GM12878 (cell line): Measurements from ENCODE around the gene RAP2B. TPM values are rescaled to one million over a fixed set of nuclear protein-coding genes. Genes with fewer than 3 reads are reported as not detected.

ENCODE experiments used
- ATAC-seq: fragments of 200-7000 bp; cut with Tn5 transposase; 3 replicates; pipeline ENCODE4 v1.9.1; 2020; ENCODE audit warnings: mild to moderate bottlenecking, moderate library complexity
- BruUV-seq: library from RNA; stranded (reverse); fragments of 400-500 nt; replicated peaks from 2 replicates; lab custom pipeline; 2021; lab: Mats Ljungman, UMichigan
- CTCF ChIA-PET: fragments of 300-600 bp; sonication (Branson Sonifier 250); formaldehyde crosslinking; extraction: SDS; loops from one replicate; lab custom pipeline; 2021; ENCODE audit warnings: inconsistent platforms; lab: Yijun Ruan, JAX
- POLR2A ChIA-PET: fragments of 350-600 bp; formaldehyde crosslinking; extraction: SDS; loops from one replicate; lab custom pipeline; 2021; ENCODE audit warnings: inconsistent platforms; lab: Charles Lee
- RAD21 ChIA-PET: fragments of 300-600 bp; sonication (Branson Sonifier 250); formaldehyde crosslinking; loops from one replicate; lab custom pipeline; 2023; ENCODE audit warnings: antibody characterized with exemption; ENCODE audit not compliant: unreplicated experiment; lab: Charles Lee
- SMC1A ChIA-PET: fragments of 300-600 bp; sonication (Branson Sonifier 250); formaldehyde crosslinking; loops from one replicate; lab custom pipeline; 2023; ENCODE audit not compliant: unreplicated experiment, uncharacterized antibody; lab: Charles Lee
- DNase-seq: peaks from one replicate; pipeline ENCODE4 v3.0.0-alpha.2; 2011; ENCODE audit warnings: low read depth, low spot score
- FAIRE-seq: peaks from 3 replicates; lab custom pipeline; 2011; peaks lifted over from hg19 to GRCh38; lab: Jason Lieb, UNC
- H2AFZ ChIP-seq: 2 replicates; pipeline ENCODE4 v1.6.0; 2011; ENCODE audit warnings: low read depth, low read length, control low read depth; ENCODE audit not compliant: control insufficient read depth
- H3K27ac ChIP-seq: 2 replicates; pipeline ENCODE4 v1.5.1; 2011; ENCODE audit warnings: control low read depth; ENCODE audit not compliant: control insufficient read depth, insufficient read depth
- H3K27me3 ChIP-seq, 2 experiments: replicated peaks in 1 of 2; 2 replicates each; pipeline versions ENCODE4 v1.6.0 to v1.6.1; 2011; ENCODE audit warnings: low read length in 1 of 2; ENCODE audit not compliant: control insufficient read depth in 2 of 2, insufficient read depth in 2 of 2
- H3K36me3 ChIP-seq, 2 experiments: 2 replicates each; pipeline ENCODE4 v1.5.1; 2011; ENCODE audit warnings: low read length in 1 of 2; ENCODE audit not compliant: control insufficient read depth in 2 of 2, insufficient read depth in 2 of 2
- H3K4me1 ChIP-seq: 2 replicates; pipeline ENCODE4 v1.6.1; 2011; ENCODE audit warnings: mild to moderate bottlenecking, low read length, moderate library complexity, mixed read lengths; ENCODE audit not compliant: control insufficient read depth, insufficient read depth
- H3K4me2 ChIP-seq: 2 replicates; pipeline ENCODE4 v1.6.0; 2011; ENCODE audit warnings: control low read depth; ENCODE audit not compliant: control insufficient read depth, insufficient read depth
- H3K4me3 ChIP-seq: fragments of 200-600 bp; sonication (generic); 2 replicates; pipeline ENCODE4 v1.5.1; 2016
- H3K79me2 ChIP-seq: 2 replicates; pipeline ENCODE4 v1.6.0; 2011; ENCODE audit warnings: low read length; ENCODE audit not compliant: control insufficient read depth, insufficient read depth
- H3K9ac ChIP-seq: 2 replicates; pipeline ENCODE4 v1.8.0; 2011; ENCODE audit warnings: low read length, control low read depth, mixed read lengths; ENCODE audit not compliant: control insufficient read depth, insufficient read depth
- H3K9me3 ChIP-seq: replicated peaks from 3 replicates; pipeline ENCODE4 v1.5.1; 2011; ENCODE audit warnings: mild to moderate bottlenecking, low read length; ENCODE audit not compliant: control insufficient read depth, insufficient read depth
- H4K20me1 ChIP-seq: 2 replicates; pipeline ENCODE4 v1.6.0; 2011; ENCODE audit not compliant: control insufficient read depth, insufficient read depth
- CTCF ChIP-seq, 3 experiments: IDR thresholded peaks in 2 of 3; conservative IDR thresholded peaks in 1 of 3; 2 replicates each; pipeline ENCODE4 v1.5.1; 2011; ENCODE audit warnings: low read depth in 3 of 3, low read length in 3 of 3, mild to moderate bottlenecking in 3 of 3, control low read depth in 2 of 3, moderate library complexity in 2 of 3, inconsistent platforms in 1 of 3, mixed read lengths in 1 of 3; ENCODE audit not compliant: control insufficient read depth in 2 of 3, insufficient read depth in 1 of 3; ENCODE audit errors: extremely low read depth in 1 of 3
- EP300 ChIP-seq, 2 experiments: fragments of 150-350 bp in 1 of 2; IDR thresholded peaks; 2 replicates each; pipeline ENCODE4 v1.6.1; 2011 to 2012; ENCODE audit warnings: low read depth in 2 of 2, low read length in 2 of 2, borderline replicate concordance in 1 of 2, improper control_type of control experiment in 1 of 2, inconsistent platforms in 1 of 2; ENCODE audit not compliant: control insufficient read depth in 1 of 2
- RAD21 ChIP-seq: IDR thresholded peaks from 2 replicates; pipeline ENCODE4 v1.6.1; 2011; ENCODE audit warnings: mild to moderate bottlenecking, low read depth, low read length, moderate library complexity; ENCODE audit not compliant: insufficient read depth
- ZNF592 ChIP-seq: fragments of 450-650 bp; IDR thresholded peaks from 2 replicates; pipeline ENCODE4 v1.6.1; 2017; ENCODE audit warnings: mild to moderate bottlenecking, moderate library complexity
- in situ Hi-C: fragments of 300-500 bp; cut with MboI; formaldehyde crosslinking; loops from 9 replicates; pipeline ENCODE4 v1.14.3; 2018; ENCODE audit warnings: mixed read lengths
- intact Hi-C: fragments of 100-400 bp; cut with micrococcal nuclease; formaldehyde crosslinking; loops from one replicate; pipeline ENCODE4 v1.14.2; 2022; ENCODE audit not compliant: unreplicated experiment
- polyA plus RNA-seq, 11 experiments: library from polyadenylated mRNA; depleted of rRNA in 4 of 11; unstranded in 6 of 11; stranded (reverse) in 5 of 11; fragments of >200 nt; fragmentation: Nextera tagmentation in 4 of 11; fragmentation: Illumina TruSeq in 1 of 11; extraction: Ambion mirVana in 4 of 11; extraction: Trizol in 1 of 11; gene quantifications; 1 replicate in 1 of 11; 2 replicates in 10 of 11; pipeline versions ENCODE4 v1.2.1 to v1.2.3, GENCODE V29; 2011 to 2016; ENCODE audit warnings: inconsistent platforms in 2 of 11, missing spikeins in 2 of 11, low read depth in 1 of 11
- total RNA-seq, 4 experiments: library from RNA; depleted of rRNA in 3 of 4; stranded (reverse); fragments of >200 nt in 3 of 4; fragmentation: Illumina TruSeq in 1 of 4; extraction: Trizol in 1 of 4; gene quantifications; 2 replicates each; pipeline versions ENCODE4 v1.2.1 to v1.2.3, GENCODE V29; 2013 to 2021

Gene RAP2B
- total and polyA plus RNA-seq, 10 of the 15 experiments (the other 5 are each of a cell fraction or from before 2014, with no cell fraction given), result 5.9 to 21.3 (median 12.0) TPM

GRCh38 chr3:153163756-153164550 lies 1.9 kb downstream of the RAP2B start (continued):
- TF ChIP-seq ZNF592, result no peak

GRCh38 chr3:153165261-153165681 lies 3.2 kb downstream of the RAP2B start:
- H3K9ac ChIP-seq, result no peak overlapping the region
- peak overlapping the region; percentile 95 for H3K4me2 ChIP-seq
- no TSS peak for BruUV-seq
- in situ Hi-C loops, result no loop called here
- no peak overlapping the region for H3K27ac ChIP-seq
- ChIA-PET RAD21 (interaction anchor here (0.7 to 4.1 kb wide), 3 partner anchors 34 to 805 kb away, joined by 3 to 14 read pairs (median 4); no protein-coding TSS in a partner anchor), CTCF (interaction anchor here (0.6 to 2.4 kb wide), 5 partner anchors 10 to 806 kb away, joined by 3 to 10 read pairs (median 3); no protein-coding TSS in a partner anchor), POLR2A (no interaction called here), SMC1A (interaction anchor here (0.8 to 1.4 kb wide), 3 partner anchors 14 to 805 kb away, joined by 3 to 4 read pairs (median 3); no protein-coding TSS in a partner anchor)
- H4K20me1 ChIP-seq, result no peaks in the 10 kb centered on the region
- H3K9me3 ChIP-seq, result no peaks in the 10 kb centered on the region
- no peak for DNase-seq
- peaks cover 50% of the 10 kb centered on the region for H3K79me2 ChIP-seq
- H2AFZ ChIP-seq, result no peak overlapping the region
- ATAC-seq, result no peak
- TF ChIP-seq EP300 (IDR thresholded peaks at IDR 0.05; ENCODE audit: borderline replicate concordance in 1 of 2, control insufficient read depth in 1 of 2, low read depth in 2 of 2, low read length in 2 of 2), result no peak
- TF ChIP-seq RAD21, result peak; percentile 39; the same call in 1 of the 2 replicates
- TF ChIP-seq CTCF (IDR thresholded peaks at IDR 0.05 in 2 of 3, conservative IDR thresholded peaks at IDR 0.05 in 1 of 3; ENCODE audit: control insufficient read depth in 2 of 3, extremely low read depth in 1 of 3, insufficient read depth in 1 of 3, low read depth in 3 of 3, low read length in 3 of 3), result peak; percentile 12 to 43 (median 27); a peak in 3 of 6 replicates
- peaks cover 4% of the 10 kb centered on the region for H3K4me1 ChIP-seq
- H3K36me3 ChIP-seq, result no peaks in the 10 kb centered on the region
- H3K27me3 ChIP-seq, result no peaks in the 10 kb centered on the region
- H3K4me3 ChIP-seq, result peak overlapping the region; percentile 98
- FAIRE-seq, result no peak
- intact Hi-C loops, result loop anchor here (5.0 to 10.0 kb wide), 4 partner anchors 460 to 1150 kb away; no protein-coding TSS in a partner anchor
